BE2C (cell line): ENCODE measurements around the gene ANKS4B.

ENCODE experiments used
- DNase-seq: peaks from one replicate; pipeline ENCODE4 v3.0.0-alpha.2; 2020
- H3K27me3 ChIP-seq: fragments of 250-450 bp; sonication (Bioruptor Pico); 2 replicates; pipeline ENCODE4 v1.5.1; 2020; ENCODE audit warnings: mild to moderate bottlenecking
- H3K36me3 ChIP-seq: fragments of 250-450 bp; sonication (Bioruptor Pico); 2 replicates; pipeline ENCODE4 v1.5.1; 2020; ENCODE audit warnings: mild to moderate bottlenecking
- H3K4me1 ChIP-seq: fragments of 250-450 bp; sonication (Bioruptor Pico); 2 replicates; pipeline ENCODE4 v1.5.1; 2020
- H3K4me3 ChIP-seq: 2 replicates; pipeline ENCODE4 v1.5.1; 2011; ENCODE audit warnings: low read depth, low read length
- H3K9me3 ChIP-seq: fragments of 250-450 bp; sonication (Bioruptor Pico); 2 replicates; pipeline ENCODE4 v1.5.1; 2020
- CTCF ChIP-seq: IDR thresholded peaks from 2 replicates; pipeline ENCODE4 v1.5.1; 2012; ENCODE audit warnings: mild to moderate bottlenecking, low read depth, low read length

ANKS4B gene

DNA sequence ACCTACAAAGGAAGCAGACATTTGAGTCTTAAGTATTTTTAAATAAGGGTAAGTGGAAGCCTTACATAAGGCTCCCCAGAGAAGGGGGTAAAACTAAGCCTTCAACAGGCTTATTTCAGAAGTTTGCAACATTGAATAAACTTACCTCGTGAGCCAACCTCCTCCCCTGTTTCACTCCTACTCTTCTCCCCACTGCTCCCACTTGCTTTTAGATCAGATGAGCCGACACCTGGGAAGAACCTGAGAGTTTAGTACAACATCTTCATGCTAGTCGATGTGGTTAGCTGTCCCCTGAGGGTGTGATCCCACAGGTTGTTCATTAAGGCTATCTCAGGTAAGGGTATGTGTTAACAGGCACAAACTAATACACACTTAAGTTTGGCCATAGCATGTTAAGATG is 35.9 kb upstream of the ANKS4B start:
- Histone ChIP-seq H3K36me3 (no peaks in the 10 kb centered on the region), H3K4me1 (no peaks in the 10 kb centered on the region), H3K27me3 (peaks cover 23% of the 10 kb centered on the region), H3K4me3 (no peak overlapping the region), H3K9me3 (no peaks in the 10 kb centered on the region; the same call in 1 of the 2 replicates)
- DNase-seq, result no peak
- no peak for TF ChIP-seq CTCF

DNA sequence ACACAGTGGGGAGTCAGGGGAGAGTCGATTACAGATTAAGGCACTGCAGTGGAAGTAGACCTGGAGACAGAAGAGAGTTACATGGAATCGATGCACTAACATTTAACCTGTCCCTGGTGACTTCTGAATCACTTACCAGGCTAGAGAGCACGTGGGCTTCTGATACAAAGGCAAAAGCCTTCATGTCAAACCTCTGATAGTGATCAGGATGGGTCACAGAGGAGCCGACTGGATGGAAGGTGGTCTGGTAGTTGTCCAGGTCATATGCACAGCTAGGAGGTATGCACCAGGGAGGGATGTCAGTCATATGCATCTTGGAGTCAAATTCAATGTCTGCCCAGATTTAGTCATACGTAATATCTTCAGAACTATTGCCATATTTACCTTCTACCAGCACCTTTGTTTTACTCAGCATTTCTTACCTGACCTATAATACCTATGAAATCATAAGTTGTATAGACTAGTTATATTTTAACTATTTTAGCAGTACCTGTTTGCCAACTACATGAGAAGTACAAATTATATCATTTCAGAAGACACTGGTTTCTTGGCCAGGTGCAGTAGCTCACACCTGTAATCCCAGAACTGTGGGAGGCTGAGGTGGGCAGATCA is 33.8 kb upstream of the ANKS4B start:
- Histone ChIP-seq H3K27me3 (peaks cover 20% of the 10 kb centered on the region), H3K4me1 (no peaks in the 10 kb centered on the region), H3K9me3 (no peaks in the 10 kb centered on the region; the same call in 1 of the 2 replicates), H3K4me3 (no peak overlapping the region), H3K36me3 (no peaks in the 10 kb centered on the region)
- DNase-seq, result no peak
- TF ChIP-seq CTCF, result no peak

GRCh38 chr16:21203155-21203797 is 30.2 kb upstream of the ANKS4B start:
- no peaks in the 10 kb centered on the region for H3K36me3 ChIP-seq
- no peak for TF ChIP-seq CTCF
- H3K27me3 ChIP-seq, result no peaks in the 10 kb centered on the region
- H3K9me3 ChIP-seq, result no peaks in the 10 kb centered on the region
- no peak overlapping the region for H3K4me3 ChIP-seq
- no peaks in the 10 kb centered on the region for H3K4me1 ChIP-seq
- DNase-seq, result no peak

- Histone ChIP-seq H3K9me3 (no peaks in the 10 kb centered on the region), H3K4me1 (no peaks in the 10 kb centered on the region), H3K4me3 (no peak overlapping the region), H3K27me3 (no peaks in the 10 kb centered on the region), H3K36me3 (no peaks in the 10 kb centered on the region)
- TF ChIP-seq CTCF, result no peak
- no peak for DNase-seq
Measured at GRCh38 chr16:21205303-21205702, 28.2 kb upstream of the ANKS4B start.

- TF ChIP-seq CTCF, result no peak
- H3K9me3 ChIP-seq, result no peaks in the 10 kb centered on the region
- H3K4me1 ChIP-seq, result no peaks in the 10 kb centered on the region
- no peak for DNase-seq
- H3K4me3 ChIP-seq, result no peak overlapping the region
- no peaks in the 10 kb centered on the region for H3K27me3 ChIP-seq
- H3K36me3 ChIP-seq, result no peaks in the 10 kb centered on the region
Measured at GRCh38 chr16:21206550-21206949, 26.9 kb upstream of the ANKS4B start.
